Measurements from ENCODE around the gene C12orf42. TPM values are rescaled to one million over a fixed set of nuclear protein-coding genes. Genes with fewer than 3 reads are reported as not detected.

C12orf42 gene
- polyA plus RNA-seq (2012; ENCODE audit: missing spikeins), result 0.55 TPM

GRCh38 chr12:103495469-103496456, at the start of gene C12orf42:
Gene C12orf42, minus strand, starts transcription at chr12:103495968. Its CDS starts 17,542 bp downstream, at chr12:103478426.
- DNase-seq (ENCODE audit: insufficient read length) (peak; percentile 58), FAIRE-seq (peak; percentile 93)
- TF ChIP-seq TAF1 (IDR thresholded peaks at IDR 0.05; ENCODE audit: borderline replicate concordance, low read depth, low read length) (no peak), POLR2A (IDR thresholded peaks at IDR 0.05; ENCODE audit: low read depth, low read length) (no peak), POLR2AphosphoS5 (IDR thresholded peaks at IDR 0.05; ENCODE audit: low read depth, low read length) (no peak)

GRCh38 chr12:103542078-103542477, 46.3 kb upstream of the C12orf42 start:
- no peak for DNase-seq (ENCODE audit: insufficient read length)
- TF ChIP-seq POLR2A (IDR thresholded peaks at IDR 0.05; ENCODE audit: low read depth, low read length) (no peak), TAF1 (IDR thresholded peaks at IDR 0.05; ENCODE audit: borderline replicate concordance, low read depth, low read length) (no peak), POLR2AphosphoS5 (IDR thresholded peaks at IDR 0.05; ENCODE audit: low read depth, low read length) (no peak)
- FAIRE-seq, result no peak

- DNase-seq (ENCODE audit: insufficient read length), result no peak
- TF ChIP-seq POLR2AphosphoS5 (IDR thresholded peaks at IDR 0.05; ENCODE audit: low read depth, low read length) (no peak), TAF1 (IDR thresholded peaks at IDR 0.05; ENCODE audit: borderline replicate concordance, low read depth, low read length) (no peak)
- no peak for FAIRE-seq
Measured at GRCh38 chr12:103540319-103540718, 44.6 kb upstream of the C12orf42 start.

- FAIRE-seq, result no peak
- DNase-seq (ENCODE audit: insufficient read length), result no peak
- no peak for TF ChIP-seq TAF1 (IDR thresholded peaks at IDR 0.05; ENCODE audit: borderline replicate concordance, low read depth, low read length)
- no peak for TF ChIP-seq POLR2A (IDR thresholded peaks at IDR 0.05; ENCODE audit: low read depth, low read length)
- TF ChIP-seq POLR2AphosphoS5 (IDR thresholded peaks at IDR 0.05; ENCODE audit: low read depth, low read length), result no peak
Measured at GRCh38 chr12:103538397-103538796, 42.6 kb upstream of the C12orf42 start.

GRCh38 chr12:103530307-103531066, 34.7 kb upstream of the C12orf42 start:
- TF ChIP-seq POLR2A (IDR thresholded peaks at IDR 0.05; ENCODE audit: low read depth, low read length), result no peak
- TF ChIP-seq TAF1 (IDR thresholded peaks at IDR 0.05; ENCODE audit: borderline replicate concordance, low read depth, low read length), result no peak
- no peak for TF ChIP-seq POLR2AphosphoS5 (IDR thresholded peaks at IDR 0.05; ENCODE audit: low read depth, low read length)
- FAIRE-seq (no peak), DNase-seq (ENCODE audit: insufficient read length) (no peak)

GRCh38 chr12:103529306-103529705, 33.5 kb upstream of the C12orf42 start:
- DNase-seq (ENCODE audit: insufficient read length) (no peak), FAIRE-seq (no peak)
- TF ChIP-seq POLR2A (IDR thresholded peaks at IDR 0.05; ENCODE audit: low read depth, low read length) (no peak), TAF1 (IDR thresholded peaks at IDR 0.05; ENCODE audit: borderline replicate concordance, low read depth, low read length) (no peak), POLR2AphosphoS5 (IDR thresholded peaks at IDR 0.05; ENCODE audit: low read depth, low read length) (no peak)

DNA sequence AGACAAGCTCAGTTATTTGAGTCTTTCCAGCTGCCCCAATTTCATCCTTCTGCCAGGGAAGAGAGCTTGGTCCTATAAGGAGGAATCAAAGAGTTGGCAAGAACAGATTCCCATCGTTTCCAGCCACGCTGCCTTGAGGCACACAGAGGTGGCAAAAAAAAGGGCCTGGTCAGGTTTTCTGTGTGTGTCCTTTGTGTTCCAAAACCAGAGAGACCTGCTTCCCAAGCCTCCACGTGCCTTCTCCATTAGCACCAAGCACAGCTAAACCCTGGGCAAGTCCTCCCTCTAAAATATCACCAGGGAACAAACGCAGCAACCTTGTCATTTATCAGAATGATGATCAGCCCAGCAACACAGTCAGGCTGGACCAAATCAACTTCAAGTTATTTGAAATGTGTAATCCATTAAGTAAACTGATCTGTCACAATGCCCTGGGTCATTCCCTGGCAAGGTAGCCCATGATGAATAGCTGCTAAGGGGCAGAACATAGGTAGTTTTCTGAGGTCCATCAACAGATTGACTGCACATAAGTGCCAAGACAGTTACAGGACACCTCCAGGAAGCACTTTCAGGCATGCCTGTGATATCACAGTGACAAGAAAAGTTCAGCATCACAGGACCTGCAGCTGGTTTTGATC, 28.6 kb upstream of the C12orf42 start:
- FAIRE-seq (no peak), DNase-seq (ENCODE audit: insufficient read length) (no peak)
- TF ChIP-seq TAF1 (IDR thresholded peaks at IDR 0.05; ENCODE audit: borderline replicate concordance, low read depth, low read length) (no peak), POLR2A (IDR thresholded peaks at IDR 0.05; ENCODE audit: low read depth, low read length) (no peak), POLR2AphosphoS5 (IDR thresholded peaks at IDR 0.05; ENCODE audit: low read depth, low read length) (no peak)

GRCh38 chr12:103523771-103524170, 28.0 kb upstream of the C12orf42 start:
- FAIRE-seq (no peak), DNase-seq (ENCODE audit: insufficient read length) (no peak)
- TF ChIP-seq POLR2A (IDR thresholded peaks at IDR 0.05; ENCODE audit: low read depth, low read length) (no peak), TAF1 (IDR thresholded peaks at IDR 0.05; ENCODE audit: borderline replicate concordance, low read depth, low read length) (no peak), POLR2AphosphoS5 (IDR thresholded peaks at IDR 0.05; ENCODE audit: low read depth, low read length) (no peak)

DNA sequence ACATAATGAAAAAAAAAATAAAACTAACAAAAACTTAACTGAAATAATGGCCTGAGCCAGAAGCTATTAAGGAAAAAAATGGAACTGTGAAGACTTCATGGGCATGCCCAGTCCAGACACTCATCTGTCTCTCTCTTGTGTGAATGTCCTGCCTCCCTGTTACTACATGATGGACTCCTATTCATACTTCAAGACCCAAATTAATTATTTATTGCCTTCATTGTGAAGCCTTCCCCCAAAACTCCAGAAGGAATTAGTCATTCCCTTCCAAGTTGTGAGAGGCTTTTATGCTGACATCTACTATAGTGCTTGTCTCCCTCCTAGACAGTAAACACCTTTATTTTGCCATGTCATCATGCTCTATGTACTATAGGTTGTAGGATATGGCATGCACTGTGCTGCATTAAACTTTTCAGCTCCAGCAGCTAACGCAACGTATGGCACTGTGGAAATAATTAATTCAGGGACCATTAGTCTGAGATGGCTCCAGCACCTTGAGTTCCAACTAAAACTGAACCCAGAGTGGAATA, 25.0 kb upstream of the C12orf42 start:
- FAIRE-seq, result no peak
- TF ChIP-seq POLR2AphosphoS5 (IDR thresholded peaks at IDR 0.05; ENCODE audit: low read depth, low read length) (no peak), POLR2A (IDR thresholded peaks at IDR 0.05; ENCODE audit: low read depth, low read length) (no peak), TAF1 (IDR thresholded peaks at IDR 0.05; ENCODE audit: borderline replicate concordance, low read depth, low read length) (no peak)
- DNase-seq (ENCODE audit: insufficient read length), result no peak

GRCh38 chr12:103519632-103520031, 23.9 kb upstream of the C12orf42 start:
- TF ChIP-seq POLR2AphosphoS5 (IDR thresholded peaks at IDR 0.05; ENCODE audit: low read depth, low read length), result no peak
- no peak for DNase-seq (ENCODE audit: insufficient read length)
- FAIRE-seq, result no peak

- TF ChIP-seq TAF1 (IDR thresholded peaks at IDR 0.05; ENCODE audit: borderline replicate concordance, low read depth, low read length) (no peak), POLR2AphosphoS5 (IDR thresholded peaks at IDR 0.05; ENCODE audit: low read depth, low read length) (no peak), POLR2A (IDR thresholded peaks at IDR 0.05; ENCODE audit: low read depth, low read length) (no peak)
- FAIRE-seq (peak; percentile 63), DNase-seq (ENCODE audit: insufficient read length) (no peak)
Measured at GRCh38 chr12:103518899-103519298, 23.1 kb upstream of the C12orf42 start.
